Ishikawa (cell line): ENCODE results near the gene AFMID.
A peak's percentile ranks its signal among the peaks of the same experiment; 100 is the strongest.

Experiments used
- CEBPB ChIP-seq: IDR thresholded peaks from 2 replicates; pipeline ENCODE4 v1.6.1; 2012
- CREB1 ChIP-seq: IDR thresholded peaks from 2 replicates; pipeline ENCODE4 v1.6.1; 2012; ENCODE audit warnings: low read depth
- EGR1 ChIP-seq: IDR thresholded peaks from 2 replicates; pipeline ENCODE4 v1.6.1; 2012
- EP300 ChIP-seq: IDR thresholded peaks from 2 replicates; pipeline ENCODE4 v1.6.1; 2012; ENCODE audit warnings: borderline replicate concordance
- FOXM1 ChIP-seq: IDR thresholded peaks from 2 replicates; pipeline ENCODE4 v1.6.1; 2012; ENCODE audit warnings: low read depth, borderline replicate concordance
- RAD21 ChIP-seq: IDR thresholded peaks from 2 replicates; pipeline ENCODE4 v1.6.1; 2012; ENCODE audit warnings: low read depth
- TAF1 ChIP-seq: IDR thresholded peaks from 2 replicates; pipeline ENCODE4 v1.6.1; 2012; ENCODE audit warnings: low read depth, mild to moderate bottlenecking
- TCF12 ChIP-seq: IDR thresholded peaks from 2 replicates; pipeline ENCODE4 v1.6.1; 2012; ENCODE audit warnings: low read depth
- TEAD4 ChIP-seq: IDR thresholded peaks from 2 replicates; pipeline ENCODE4 v1.6.1; 2012
- USF1 ChIP-seq: IDR thresholded peaks from 2 replicates; pipeline ENCODE4 v1.6.1; 2012
- YY1 ChIP-seq: IDR thresholded peaks from 2 replicates; pipeline ENCODE4 v1.6.1; 2012; ENCODE audit warnings: low read depth
- ZBTB7A ChIP-seq: IDR thresholded peaks from 2 replicates; pipeline ENCODE4 v1.6.1; 2012; ENCODE audit warnings: low read depth
- TF ChIP-seq, protein P1 (sequence below): IDR thresholded peaks from 2 replicates; pipeline ENCODE4 v1.6.1; 2012; ENCODE audit warnings: low read depth, mild to moderate bottlenecking
- TF ChIP-seq, protein P2 (sequence below): IDR thresholded peaks from 2 replicates; pipeline ENCODE4 v1.6.1; 2012

The AFMID gene

GRCh38 chr17:78168903-78169793 lies 18.0 kb upstream of the AFMID start:
- TF ChIP-seq TCF12: 0 out of 2 replicates have a peak, but pooled peaks have one; percentile 2
- 0 out of 2 replicates have a peak, but pooled peaks have one; percentile 61 for TF ChIP-seq ZBTB7A
- TF ChIP-seq YY1: 0 out of 2 replicates have a peak, but pooled peaks have one; percentile 31
- TF ChIP-seq USF1: peak; percentile 43
- TF ChIP-seq, protein P1, sequence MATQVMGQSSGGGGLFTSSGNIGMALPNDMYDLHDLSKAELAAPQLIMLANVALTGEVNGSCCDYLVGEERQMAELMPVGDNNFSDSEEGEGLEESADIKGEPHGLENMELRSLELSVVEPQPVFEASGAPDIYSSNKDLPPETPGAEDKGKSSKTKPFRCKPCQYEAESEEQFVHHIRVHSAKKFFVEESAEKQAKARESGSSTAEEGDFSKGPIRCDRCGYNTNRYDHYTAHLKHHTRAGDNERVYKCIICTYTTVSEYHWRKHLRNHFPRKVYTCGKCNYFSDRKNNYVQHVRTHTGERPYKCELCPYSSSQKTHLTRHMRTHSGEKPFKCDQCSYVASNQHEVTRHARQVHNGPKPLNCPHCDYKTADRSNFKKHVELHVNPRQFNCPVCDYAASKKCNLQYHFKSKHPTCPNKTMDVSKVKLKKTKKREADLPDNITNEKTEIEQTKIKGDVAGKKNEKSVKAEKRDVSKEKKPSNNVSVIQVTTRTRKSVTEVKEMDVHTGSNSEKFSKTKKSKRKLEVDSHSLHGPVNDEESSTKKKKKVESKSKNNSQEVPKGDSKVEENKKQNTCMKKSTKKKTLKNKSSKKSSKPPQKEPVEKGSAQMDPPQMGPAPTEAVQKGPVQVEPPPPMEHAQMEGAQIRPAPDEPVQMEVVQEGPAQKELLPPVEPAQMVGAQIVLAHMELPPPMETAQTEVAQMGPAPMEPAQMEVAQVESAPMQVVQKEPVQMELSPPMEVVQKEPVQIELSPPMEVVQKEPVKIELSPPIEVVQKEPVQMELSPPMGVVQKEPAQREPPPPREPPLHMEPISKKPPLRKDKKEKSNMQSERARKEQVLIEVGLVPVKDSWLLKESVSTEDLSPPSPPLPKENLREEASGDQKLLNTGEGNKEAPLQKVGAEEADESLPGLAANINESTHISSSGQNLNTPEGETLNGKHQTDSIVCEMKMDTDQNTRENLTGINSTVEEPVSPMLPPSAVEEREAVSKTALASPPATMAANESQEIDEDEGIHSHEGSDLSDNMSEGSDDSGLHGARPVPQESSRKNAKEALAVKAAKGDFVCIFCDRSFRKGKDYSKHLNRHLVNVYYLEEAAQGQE: no peak
- TF ChIP-seq, protein P2, sequence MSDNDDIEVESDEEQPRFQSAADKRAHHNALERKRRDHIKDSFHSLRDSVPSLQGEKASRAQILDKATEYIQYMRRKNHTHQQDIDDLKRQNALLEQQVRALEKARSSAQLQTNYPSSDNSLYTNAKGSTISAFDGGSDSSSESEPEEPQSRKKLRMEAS: 0 out of 2 replicates have a peak, but pooled peaks have one; percentile 44
- TF ChIP-seq CREB1: no peak

DNA sequence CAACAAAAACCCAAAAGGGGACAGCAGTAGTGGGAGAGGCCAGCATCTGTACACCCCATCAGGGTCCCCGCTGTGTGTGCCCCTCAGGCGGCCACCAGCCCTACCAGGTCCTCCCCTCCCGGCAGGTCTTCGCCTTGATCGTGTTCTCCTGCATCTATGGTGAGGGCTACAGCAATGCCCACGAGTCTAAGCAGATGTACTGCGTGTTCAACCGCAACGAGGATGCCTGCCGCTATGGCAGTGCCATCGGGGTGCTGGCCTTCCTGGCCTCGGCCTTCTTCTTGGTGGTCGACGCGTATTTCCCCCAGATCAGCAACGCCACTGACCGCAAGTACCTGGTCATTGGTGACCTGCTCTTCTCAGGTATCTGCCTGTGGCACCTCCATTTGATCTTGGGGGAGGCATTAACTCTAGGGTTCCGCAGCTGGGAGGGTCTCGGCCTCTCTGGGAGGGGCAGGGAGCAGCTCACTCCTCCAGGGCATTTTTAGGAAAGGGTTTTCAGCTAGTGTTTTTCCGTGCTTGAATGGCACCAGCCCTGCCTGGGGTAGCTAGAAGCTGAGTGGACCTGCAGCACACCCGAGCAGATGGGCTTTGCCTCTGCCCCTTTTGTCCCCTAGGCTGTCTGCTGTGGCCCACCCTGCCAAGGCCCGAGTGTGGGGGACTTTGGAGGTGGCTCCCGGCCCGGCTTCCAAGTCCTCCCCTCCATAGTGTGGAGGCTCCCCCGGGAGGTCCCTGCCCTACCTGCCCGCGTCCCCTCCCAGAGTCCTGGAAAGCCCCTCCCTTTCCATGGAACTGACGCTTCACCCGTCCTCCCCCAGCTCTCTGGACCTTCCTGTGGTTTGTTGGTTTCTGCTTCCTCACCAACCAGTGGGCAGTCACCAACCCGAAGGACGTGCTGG lies 16.2 kb upstream of the AFMID start:
- TF ChIP-seq ZBTB7A (peak; percentile 34; the same call in 1 of the 2 replicates), YY1 (no peak)

DNA sequence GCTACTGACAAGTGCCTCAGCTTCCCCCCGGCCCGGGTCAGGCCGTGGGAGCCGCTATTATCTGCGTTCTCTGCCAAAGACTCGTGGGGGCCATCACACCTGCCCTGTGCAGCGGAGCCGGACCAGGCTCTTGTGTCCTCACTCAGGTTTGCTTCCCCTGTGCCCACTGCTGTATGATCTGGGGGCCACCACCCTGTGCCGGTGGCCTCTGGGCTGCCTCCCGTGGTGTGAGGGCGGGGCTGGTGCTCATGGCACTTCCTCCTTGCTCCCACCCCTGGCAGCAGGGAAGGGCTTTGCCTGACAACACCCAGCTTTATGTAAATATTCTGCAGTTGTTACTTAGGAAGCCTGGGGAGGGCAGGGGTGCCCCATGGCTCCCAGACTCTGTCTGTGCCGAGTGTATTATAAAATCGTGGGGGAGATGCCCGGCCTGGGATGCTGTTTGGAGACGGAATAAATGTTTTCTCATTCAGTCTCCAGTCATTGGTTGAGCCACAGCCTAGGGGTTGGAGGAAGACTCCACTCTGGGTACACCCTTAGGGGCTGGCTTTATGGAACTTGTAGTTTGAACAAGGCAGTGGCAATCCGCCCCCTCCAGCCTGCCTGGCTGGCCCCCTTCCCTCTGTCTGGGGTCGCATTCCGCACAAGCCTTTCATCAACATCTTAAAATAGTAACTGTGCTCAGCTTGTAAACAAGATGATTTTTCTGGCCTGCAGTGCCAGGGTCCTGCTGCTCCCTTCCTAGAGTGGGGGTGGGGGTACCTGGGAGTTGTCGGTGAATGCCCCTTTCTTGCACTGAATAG lies 14.7 kb upstream of the AFMID start:
- 0 out of 2 replicates have a peak, but pooled peaks have one; percentile 11 for TF ChIP-seq EP300
- no peak for TF ChIP-seq EGR1

GRCh38 chr17:78173097-78173715 lies 14.0 kb upstream of the AFMID start:
- TF ChIP-seq, protein P1: no peak
- TF ChIP-seq USF1 (no peak), TCF12 (no peak)

DNA sequence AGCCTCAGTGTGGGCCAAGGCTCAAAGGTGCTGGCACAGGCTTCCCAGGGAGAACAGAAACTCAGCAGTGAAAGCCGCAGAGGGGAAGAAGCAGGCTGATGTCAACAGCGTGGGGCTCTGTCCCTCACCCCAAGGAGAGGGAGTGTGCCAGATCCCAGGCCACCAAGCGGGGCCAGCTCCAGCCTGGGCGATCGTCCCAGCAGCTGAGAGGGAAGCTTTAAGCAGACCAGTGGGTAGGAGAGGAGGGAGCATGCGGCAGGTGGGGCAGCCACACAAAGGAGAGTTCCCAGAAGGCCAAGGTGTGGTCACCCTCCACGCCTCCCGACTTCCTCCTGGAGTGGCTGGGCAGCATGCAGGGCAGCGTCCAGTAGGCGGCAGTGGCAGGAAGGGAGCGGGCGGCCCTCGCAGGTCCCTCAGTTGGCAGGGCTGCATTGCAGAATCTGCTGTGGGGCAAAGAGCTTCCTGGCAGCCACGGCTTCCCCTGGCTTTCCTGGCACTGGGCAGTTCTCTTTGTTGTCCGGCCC lies 12.8 kb upstream of the AFMID start:
- TF ChIP-seq USF1: no peak
- TF ChIP-seq EP300: 0 out of 2 replicates have a peak, but pooled peaks have one; percentile 13
- no peak for TF ChIP-seq FOXM1
- 0 out of 2 replicates have a peak, but pooled peaks have one; percentile 14 for TF ChIP-seq TCF12
- TF ChIP-seq CREB1: no peak
- TF ChIP-seq CEBPB: no peak
- TF ChIP-seq, protein P1: no peak
- TF ChIP-seq TEAD4: no peak
- TF ChIP-seq, protein P2: peak; percentile 68
- TF ChIP-seq TAF1: no peak
- peak; percentile 53; the same call in 1 of the 2 replicates for TF ChIP-seq RAD21
- no peak for TF ChIP-seq ZBTB7A
- TF ChIP-seq YY1: no peak
